ENCODE results near the gene MVP. TPM values are rescaled to one million over a fixed set of nuclear protein-coding genes. Genes with fewer than 3 reads are reported as not detected.
"Not testable (repeated sequence)": the region's sequence is repeated elsewhere in the genome, so short reads cannot be mapped to it uniquely, and the experiment has no call there.

MVP gene
- total RNA-seq, 1 experiment from 2014 or later, result 27.3 TPM

DNA sequence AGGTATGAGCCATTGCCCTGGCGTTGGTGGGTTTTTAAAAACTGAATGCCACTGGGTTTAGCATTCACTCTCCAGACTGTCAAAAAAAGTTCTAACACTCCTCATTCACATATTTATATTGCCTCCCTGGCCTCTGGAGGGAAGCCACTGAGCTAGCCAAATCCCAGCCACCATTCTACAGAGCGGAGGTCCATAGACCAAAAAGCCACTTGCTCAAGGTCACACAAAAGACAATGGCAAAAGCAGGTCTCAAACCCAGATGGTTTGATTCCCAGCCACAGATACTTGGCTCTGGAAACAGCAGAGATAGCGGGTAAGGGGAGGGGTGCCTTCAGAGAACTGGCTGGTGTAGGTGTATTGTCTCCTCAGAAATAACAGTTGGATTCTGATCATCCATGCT is 60.8 kb downstream of the MVP start:
- POLR2A ChIA-PET (ENCODE audit: unreplicated experiment), result no interaction called here
- no TSS peak for BruUV-seq (replicated peaks)
- no peaks in the 10 kb centered on the region for H3K9me3 ChIP-seq (ENCODE audit: low read length)
- no peaks in the 10 kb centered on the region for H3K9me2 ChIP-seq (replicated peaks; ENCODE audit: low read length)
- no peak overlapping the region for H2AFZ ChIP-seq (ENCODE audit: low read length)
- no peak for DNase-seq
- H3K27ac ChIP-seq (ENCODE audit: low read length), result no peak overlapping the region
- CTCF ChIA-PET, result no interaction called here
- no peaks in the 10 kb centered on the region for H3K36me3 ChIP-seq (ENCODE audit: low read depth, low read length)
- H3K79me2 ChIP-seq (ENCODE audit: low read length), result no peaks in the 10 kb centered on the region
- H4K20me1 ChIP-seq (ENCODE audit: low read length), result no peaks in the 10 kb centered on the region
- no peak for ATAC-seq
- no peak overlapping the region for H3K4me3 ChIP-seq (ENCODE audit: low read length)
- H3K27me3 ChIP-seq (ENCODE audit: low read length), result no peaks in the 10 kb centered on the region
- no peak overlapping the region for H3K9ac ChIP-seq (ENCODE audit: low read length)
- TF ChIP-seq, protein P1, sequence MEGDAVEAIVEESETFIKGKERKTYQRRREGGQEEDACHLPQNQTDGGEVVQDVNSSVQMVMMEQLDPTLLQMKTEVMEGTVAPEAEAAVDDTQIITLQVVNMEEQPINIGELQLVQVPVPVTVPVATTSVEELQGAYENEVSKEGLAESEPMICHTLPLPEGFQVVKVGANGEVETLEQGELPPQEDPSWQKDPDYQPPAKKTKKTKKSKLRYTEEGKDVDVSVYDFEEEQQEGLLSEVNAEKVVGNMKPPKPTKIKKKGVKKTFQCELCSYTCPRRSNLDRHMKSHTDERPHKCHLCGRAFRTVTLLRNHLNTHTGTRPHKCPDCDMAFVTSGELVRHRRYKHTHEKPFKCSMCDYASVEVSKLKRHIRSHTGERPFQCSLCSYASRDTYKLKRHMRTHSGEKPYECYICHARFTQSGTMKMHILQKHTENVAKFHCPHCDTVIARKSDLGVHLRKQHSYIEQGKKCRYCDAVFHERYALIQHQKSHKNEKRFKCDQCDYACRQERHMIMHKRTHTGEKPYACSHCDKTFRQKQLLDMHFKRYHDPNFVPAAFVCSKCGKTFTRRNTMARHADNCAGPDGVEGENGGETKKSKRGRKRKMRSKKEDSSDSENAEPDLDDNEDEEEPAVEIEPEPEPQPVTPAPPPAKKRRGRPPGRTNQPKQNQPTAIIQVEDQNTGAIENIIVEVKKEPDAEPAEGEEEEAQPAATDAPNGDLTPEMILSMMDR (conservative IDR thresholded peaks at IDR 0.05; ENCODE audit: low read depth, low read length), result no peak
- no peak for TF ChIP-seq EZH2phosphoT487 (IDR thresholded peaks at IDR 0.05; ENCODE audit: borderline replicate concordance, low read length)
- no peak for TF ChIP-seq EZH2 (IDR thresholded peaks at IDR 0.05; ENCODE audit: low read length, unreplicated experiment)
- H3K4me1 ChIP-seq (ENCODE audit: insufficient read depth, low read length), result no peaks in the 10 kb centered on the region
- H3K4me2 ChIP-seq (ENCODE audit: low read length), result no peak overlapping the region
- H3F3A ChIP-seq (ENCODE audit: low read length, unreplicated experiment), result no peaks in the 10 kb centered on the region
- intact Hi-C loops (cut with micrococcal nuclease), result no loop called here

DNA sequence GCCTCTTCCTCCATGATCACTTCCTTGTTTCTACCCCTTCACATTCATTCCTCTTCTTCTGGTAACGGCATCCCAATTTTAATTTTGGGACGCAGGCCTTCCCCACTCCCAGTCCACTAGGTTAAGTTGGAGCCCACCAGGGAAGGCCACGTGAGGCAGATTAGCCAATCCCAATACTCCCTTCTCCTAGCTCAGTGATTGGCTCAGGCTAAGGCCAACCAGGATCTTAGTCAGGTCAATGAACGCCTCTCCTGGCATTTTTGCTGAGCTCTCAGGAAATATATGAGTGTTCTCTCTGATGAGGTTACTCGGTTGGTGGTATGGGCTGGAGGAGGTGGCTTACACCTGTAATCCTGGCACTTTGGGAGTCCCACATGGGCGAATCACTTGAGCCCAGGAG is 63.7 kb downstream of the MVP start:
- no peaks in the 10 kb centered on the region for H3K27me3 ChIP-seq (ENCODE audit: low read length)
- no peaks in the 10 kb centered on the region for H3K9me2 ChIP-seq (replicated peaks; ENCODE audit: low read length)
- H4K20me1 ChIP-seq (ENCODE audit: low read length), result no peaks in the 10 kb centered on the region
- no peaks in the 10 kb centered on the region for H3K36me3 ChIP-seq (ENCODE audit: low read depth, low read length)
- no peak overlapping the region for H2AFZ ChIP-seq (ENCODE audit: low read length)
- no peak overlapping the region for H3K27ac ChIP-seq (ENCODE audit: low read length)
- DNase-seq (no peak), ATAC-seq (no peak)
- no peak overlapping the region for H3K4me3 ChIP-seq (ENCODE audit: low read length)
- no peaks in the 10 kb centered on the region for H3K79me2 ChIP-seq (ENCODE audit: low read length)
- no peaks in the 10 kb centered on the region for H3K9me3 ChIP-seq (ENCODE audit: low read length)
- no peak for TF ChIP-seq EZH2 (IDR thresholded peaks at IDR 0.05; ENCODE audit: low read length, unreplicated experiment)
- TF ChIP-seq EZH2phosphoT487 (IDR thresholded peaks at IDR 0.05; ENCODE audit: borderline replicate concordance, low read length), result no peak
- TF ChIP-seq, protein P1 (conservative IDR thresholded peaks at IDR 0.05; ENCODE audit: low read depth, low read length), result no peak
- no TSS peak for BruUV-seq (replicated peaks)
- ChIA-PET POLR2A (ENCODE audit: unreplicated experiment) (no interaction called here), CTCF (no interaction called here)
- no peak overlapping the region for H3K4me2 ChIP-seq (ENCODE audit: low read length)
- no peaks in the 10 kb centered on the region for H3F3A ChIP-seq (ENCODE audit: low read length, unreplicated experiment)
- H3K4me1 ChIP-seq (ENCODE audit: insufficient read depth, low read length), result no peaks in the 10 kb centered on the region
- intact Hi-C loops (cut with micrococcal nuclease), result no loop called here
- H3K9ac ChIP-seq (ENCODE audit: low read length), result no peak overlapping the region

DNA sequence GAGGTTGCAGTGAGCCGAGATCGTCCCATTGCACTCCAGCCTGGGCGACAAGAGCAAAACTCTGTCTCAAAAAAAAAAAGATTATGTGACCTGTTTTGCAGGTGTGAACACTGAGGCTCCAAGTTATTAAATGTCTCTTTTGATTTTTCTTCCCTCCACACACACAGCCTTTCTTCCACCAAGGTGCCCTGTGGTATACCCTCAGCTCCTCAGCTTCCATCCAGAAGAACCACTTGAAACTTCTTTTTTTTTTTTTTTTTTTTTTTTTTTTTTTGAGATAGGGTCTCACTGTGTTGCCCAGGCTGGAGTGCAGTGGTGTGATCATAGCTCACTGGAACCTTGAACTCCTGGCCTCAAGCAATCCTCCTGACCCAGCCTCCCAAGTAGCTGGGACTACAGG is 69.1 kb downstream of the MVP start:
- intact Hi-C loops (cut with micrococcal nuclease); H3K27ac ChIP-seq (ENCODE audit: low read length); CTCF ChIA-PET; H3K4me2 ChIP-seq (ENCODE audit: low read length); H3K9ac ChIP-seq (ENCODE audit: low read length); H3K4me1 ChIP-seq (ENCODE audit: insufficient read depth, low read length); BruUV-seq (replicated peaks); H4K20me1 ChIP-seq (ENCODE audit: low read length); POLR2A ChIA-PET (ENCODE audit: unreplicated experiment); H2AFZ ChIP-seq (ENCODE audit: low read length); H3K79me2 ChIP-seq (ENCODE audit: low read length); H3K9me2 ChIP-seq (replicated peaks; ENCODE audit: low read length); H3K9me3 ChIP-seq (ENCODE audit: low read length); DNase-seq; H3F3A ChIP-seq (ENCODE audit: low read length, unreplicated experiment); H3K4me3 ChIP-seq (ENCODE audit: low read length); ATAC-seq; H3K36me3 ChIP-seq (ENCODE audit: low read depth, low read length); H3K27me3 ChIP-seq (ENCODE audit: low read length): not testable (repeated sequence)
